IPS DF 4.7 (cell line): ENCODE data around the gene SLC27A4.

Experiments
- DNase-seq: peaks from one replicate; pipeline ENCODE4 v3.0.0-alpha.2; 2013; ENCODE audit warnings: low spot score; ENCODE audit errors: extremely low read depth

The SLC27A4 gene

GRCh38 chr9:128339761-128340690 lies at the start of gene SLC27A4:
SLC27A4 (plus strand) TSS chr9:128340527; CDS start chr9:128343133, 2,606 bp downstream.
- DNase-seq, result no peak

- no peak for DNase-seq
Measured at GRCh38 chr9:128292009-128292408, 48.3 kb upstream of the SLC27A4 start.

- DNase-seq, result no peak
Measured at GRCh38 chr9:128293091-128293490, 47.2 kb upstream of the SLC27A4 start.

- DNase-seq, result no peak
Measured at GRCh38 chr9:128294142-128294541, 46.2 kb upstream of the SLC27A4 start.

- no peak for DNase-seq
Measured at GRCh38 chr9:128296340-128297220, 43.7 kb upstream of the SLC27A4 start.

GRCh38 chr9:128297221-128297773 lies 43.0 kb upstream of the SLC27A4 start:
- DNase-seq, result no peak

GRCh38 chr9:128298535-128299482 lies 41.5 kb upstream of the SLC27A4 start:
- no peak for DNase-seq

GRCh38 chr9:128304136-128304970 lies 36.0 kb upstream of the SLC27A4 start:
- DNase-seq, result no peak

GRCh38 chr9:128304971-128305288 lies 35.4 kb upstream of the SLC27A4 start:
- no peak for DNase-seq

GRCh38 chr9:128309551-128309950 lies 30.8 kb upstream of the SLC27A4 start:
- DNase-seq, result no peak

GRCh38 chr9:128310461-128310860 lies 29.9 kb upstream of the SLC27A4 start:
- DNase-seq, result no peak

- DNase-seq, result no peak
Measured at GRCh38 chr9:128314697-128315096, 25.6 kb upstream of the SLC27A4 start.

GRCh38 chr9:128316421-128316820 lies 23.9 kb upstream of the SLC27A4 start:
- DNase-seq, result no peak

- DNase-seq, result no peak
Measured at GRCh38 chr9:128317629-128318028, 22.7 kb upstream of the SLC27A4 start.

- DNase-seq, result no peak
Measured at GRCh38 chr9:128321343-128321742, 19.0 kb upstream of the SLC27A4 start.

GRCh38 chr9:128321879-128322403 lies 18.4 kb upstream of the SLC27A4 start:
- no peak for DNase-seq

GRCh38 chr9:128322404-128323211 lies 17.7 kb upstream of the SLC27A4 start, which contains the start of the genes COQ4 and TRUB2:
COQ4 (plus strand) TSS chr9:128322839; CDS start chr9:128322859, 20 bp downstream.
TRUB2 (minus strand) TSS chr9:128322447; CDS start chr9:128322408, 39 bp downstream.
- DNase-seq, result peak; percentile 78

- no peak for DNase-seq
Measured at GRCh38 chr9:128323212-128323730, 17.1 kb upstream of the SLC27A4 start.
